RWPE2 (cell line): Measurements from ENCODE around the gene ARMC2.

ENCODE experiments used
- ATAC-seq: fragments of 200-7000 bp; cut with Tn5 transposase; 3 replicates; pipeline ENCODE4 v1.9.1; 2021; ENCODE audit warnings: low read depth
- DNase-seq: peaks from one replicate; pipeline ENCODE4 v3.0.0-alpha.2; 2020; ENCODE audit warnings: low spot score
- H3K27ac ChIP-seq: fragments of 450-650 bp; 2 replicates; pipeline ENCODE4 v1.5.1; 2017; ENCODE audit warnings: mild to moderate bottlenecking; ENCODE audit not compliant: poor library complexity, severe bottlenecking
- H3K27me3 ChIP-seq: fragments of 250-450 bp; sonication (Bioruptor Pico); 2 replicates; pipeline ENCODE4 v1.5.1; 2021; ENCODE audit warnings: mild to moderate bottlenecking, moderate library complexity; ENCODE audit not compliant: insufficient read depth, poor library complexity, severe bottlenecking
- H3K36me3 ChIP-seq: fragments of 250-450 bp; sonication (Bioruptor Pico); 2 replicates; pipeline ENCODE4 v1.5.1; 2020; ENCODE audit warnings: low read depth, mild to moderate bottlenecking, moderate library complexity
- H3K4me1 ChIP-seq: fragments of 250-450 bp; sonication (Bioruptor Pico); 2 replicates; pipeline ENCODE4 v1.5.1; 2021; ENCODE audit warnings: mild to moderate bottlenecking, moderate library complexity; ENCODE audit not compliant: insufficient read depth, poor library complexity, severe bottlenecking
- H3K4me3 ChIP-seq: fragments of 250-450 bp; sonication (Bioruptor Pico); 2 replicates; pipeline ENCODE4 v1.5.1; 2021; ENCODE audit warnings: mild to moderate bottlenecking, moderate library complexity; ENCODE audit not compliant: severe bottlenecking
- H3K9me3 ChIP-seq: fragments of 250-450 bp; sonication (Bioruptor Pico); 2 replicates; pipeline ENCODE4 v1.5.1; 2021; ENCODE audit warnings: mild to moderate bottlenecking, moderate library complexity; ENCODE audit not compliant: severe bottlenecking
- TF ChIP-seq, protein P1 (sequence below): fragments of 450-650 bp; IDR thresholded peaks from one replicate; pipeline ENCODE4 v1.5.1; 2017; ENCODE audit warnings: mild to moderate bottlenecking, moderate library complexity; ENCODE audit not compliant: poor library complexity, severe bottlenecking

The ARMC2 gene

DNA sequence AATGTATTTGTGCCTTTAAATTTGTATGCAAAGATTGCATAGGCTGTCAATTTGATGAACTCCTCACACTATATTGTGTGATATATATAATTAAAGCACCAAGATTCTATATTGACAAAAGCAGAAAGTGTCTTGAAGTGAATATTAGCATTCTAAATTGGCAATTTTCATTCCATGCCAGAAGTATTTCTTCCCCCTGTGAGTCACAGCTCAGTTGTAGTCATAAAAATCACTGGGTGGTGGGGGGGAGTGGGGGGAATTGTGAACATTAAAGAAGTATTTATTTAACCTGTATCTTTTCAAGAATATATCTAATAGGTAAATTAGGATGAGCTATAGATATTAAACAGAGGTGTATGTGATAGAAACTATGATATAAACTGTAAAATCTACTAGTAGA lies 3.1 kb upstream of the ARMC2 start:
- Histone ChIP-seq H3K27me3 (no peaks in the 10 kb centered on the region), H3K36me3 (no peaks in the 10 kb centered on the region), H3K9me3 (no peaks in the 10 kb centered on the region), H3K4me3 (no peak overlapping the region), H3K4me1 (peaks cover 4% of the 10 kb centered on the region), H3K27ac (no peak overlapping the region)
- no peak for ATAC-seq
- DNase-seq: no peak
- TF ChIP-seq, protein P1, sequence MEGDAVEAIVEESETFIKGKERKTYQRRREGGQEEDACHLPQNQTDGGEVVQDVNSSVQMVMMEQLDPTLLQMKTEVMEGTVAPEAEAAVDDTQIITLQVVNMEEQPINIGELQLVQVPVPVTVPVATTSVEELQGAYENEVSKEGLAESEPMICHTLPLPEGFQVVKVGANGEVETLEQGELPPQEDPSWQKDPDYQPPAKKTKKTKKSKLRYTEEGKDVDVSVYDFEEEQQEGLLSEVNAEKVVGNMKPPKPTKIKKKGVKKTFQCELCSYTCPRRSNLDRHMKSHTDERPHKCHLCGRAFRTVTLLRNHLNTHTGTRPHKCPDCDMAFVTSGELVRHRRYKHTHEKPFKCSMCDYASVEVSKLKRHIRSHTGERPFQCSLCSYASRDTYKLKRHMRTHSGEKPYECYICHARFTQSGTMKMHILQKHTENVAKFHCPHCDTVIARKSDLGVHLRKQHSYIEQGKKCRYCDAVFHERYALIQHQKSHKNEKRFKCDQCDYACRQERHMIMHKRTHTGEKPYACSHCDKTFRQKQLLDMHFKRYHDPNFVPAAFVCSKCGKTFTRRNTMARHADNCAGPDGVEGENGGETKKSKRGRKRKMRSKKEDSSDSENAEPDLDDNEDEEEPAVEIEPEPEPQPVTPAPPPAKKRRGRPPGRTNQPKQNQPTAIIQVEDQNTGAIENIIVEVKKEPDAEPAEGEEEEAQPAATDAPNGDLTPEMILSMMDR: no peak

- ATAC-seq (no peak), DNase-seq (no peak)
- no peak overlapping the region for H3K4me3 ChIP-seq
- no peak overlapping the region for H3K27ac ChIP-seq
- H3K36me3 ChIP-seq: no peaks in the 10 kb centered on the region
- TF ChIP-seq, protein P1: no peak
- no peaks in the 10 kb centered on the region for H3K9me3 ChIP-seq
- H3K4me1 ChIP-seq: peaks cover 4% of the 10 kb centered on the region
- H3K27me3 ChIP-seq: no peaks in the 10 kb centered on the region
Observed at GRCh38 chr6:108846101-108846500, 2.1 kb upstream of the ARMC2 start.

GRCh38 chr6:108846628-108847027 lies 1.6 kb upstream of the ARMC2 start:
- no peak for ATAC-seq
- Histone ChIP-seq H3K27me3 (no peaks in the 10 kb centered on the region), H3K9me3 (no peaks in the 10 kb centered on the region), H3K36me3 (no peaks in the 10 kb centered on the region), H3K4me3 (no peak overlapping the region), H3K27ac (no peak overlapping the region), H3K4me1 (peaks cover 4% of the 10 kb centered on the region)
- TF ChIP-seq, protein P1: no peak
- DNase-seq: no peak

- Histone ChIP-seq H3K27ac (no peak overlapping the region), H3K4me1 (peaks cover 4% of the 10 kb centered on the region), H3K27me3 (no peaks in the 10 kb centered on the region), H3K36me3 (no peaks in the 10 kb centered on the region), H3K4me3 (peak overlapping the region; percentile 70), H3K9me3 (no peaks in the 10 kb centered on the region)
- DNase-seq: no peak
- TF ChIP-seq, protein P1: no peak
- ATAC-seq: no peak
Observed at GRCh38 chr6:108847738-108848115, 495 bp upstream of the ARMC2 start.

GRCh38 chr6:108850669-108851465 lies 2.6 kb downstream of the ARMC2 start:
- Histone ChIP-seq H3K27ac (no peak overlapping the region), H3K4me3 (no peak overlapping the region), H3K36me3 (peaks cover 11% of the 10 kb centered on the region), H3K27me3 (no peaks in the 10 kb centered on the region), H3K4me1 (peaks cover 4% of the 10 kb centered on the region), H3K9me3 (no peaks in the 10 kb centered on the region)
- ATAC-seq (no peak), DNase-seq (no peak)
- TF ChIP-seq, protein P1: no peak
